ENCODE data around the gene SP1. TPM values are rescaled to one million over a fixed set of nuclear protein-coding genes. Genes with fewer than 3 reads are reported as not detected.
A peak's percentile ranks its signal among the peaks of the same experiment; 100 is the strongest.

The SP1 gene
- total and polyA plus RNA-seq, 2 of the 4 experiments (the other 2 are of a cell fraction), result 19.7 to 53.6 TPM

DNA sequence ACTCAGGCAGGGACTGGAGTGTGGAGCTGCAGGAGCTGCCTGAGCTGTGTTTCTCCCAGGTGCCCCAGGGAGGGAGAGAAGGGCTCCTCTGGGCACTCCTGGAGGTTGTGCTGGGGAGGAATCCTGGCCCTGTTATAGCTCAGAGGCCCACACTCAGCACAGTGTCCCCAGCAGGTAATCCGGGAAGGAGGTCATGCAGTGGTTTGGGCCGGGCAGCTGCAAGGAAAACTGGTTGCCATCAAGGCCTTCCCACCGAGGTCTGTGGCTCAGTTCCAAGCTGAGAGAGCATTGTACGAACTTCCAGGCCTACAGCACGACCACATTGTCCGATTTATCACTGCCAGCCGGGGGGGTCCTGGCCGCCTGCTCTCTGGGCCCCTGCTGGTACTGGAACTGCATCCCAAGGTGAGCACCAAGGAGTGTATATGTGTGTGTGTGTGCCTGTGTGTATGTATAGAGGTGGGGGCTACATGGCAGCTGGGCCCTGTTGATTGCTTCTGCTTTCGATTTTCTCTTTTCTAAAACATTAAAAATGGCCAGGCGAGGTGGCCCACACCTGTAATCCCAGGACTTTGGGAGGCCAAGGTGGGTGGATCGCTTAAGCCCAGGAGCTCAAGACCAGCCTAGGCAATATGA is 45.7 kb downstream of the SP1 start:
- 67% methylated on average over 4 of the region's 11 CpGs; no CpG with 5 or more reads in 1 of the 2 experiments for WGBS, 2 experiments (ENCODE audit: extremely low coverage in 2 of 2, insufficient read length in 1 of 2)
- intact Hi-C loops (cut with micrococcal nuclease), result no loop called here
- H3K36me3 ChIP-seq (ENCODE audit: control insufficient read depth, insufficient read depth, low read length), result no peaks in the 10 kb centered on the region
- peaks cover 16% of the 10 kb centered on the region; the same call in 1 of the 2 replicates for H3K9me1 ChIP-seq (ENCODE audit: insufficient read depth, low read length)
- H3K27me3 ChIP-seq (ENCODE audit: control insufficient read depth, insufficient read depth, low read length), result peaks cover 10% of the 10 kb centered on the region; the same call in 1 of the 2 replicates
- no TSS peak for BruUV-seq (replicated peaks)
- no peak overlapping the region for H3K18ac ChIP-seq (ENCODE audit: low read depth, low read length)
- no peak overlapping the region for H3K14ac ChIP-seq (replicated peaks; ENCODE audit: low read depth, low read length)
- POLR2A ChIA-PET (ENCODE audit: unreplicated experiment), result no interaction called here
- H2AFZ ChIP-seq (replicated peaks; ENCODE audit: low read length, poor library complexity), result peak overlapping the region; percentile 40
- no peak overlapping the region for H4K8ac ChIP-seq (ENCODE audit: low read depth in 2 of 2, low read length in 2 of 2)
- no peak overlapping the region for H4K5ac ChIP-seq (ENCODE audit: low read depth, low read length)
- no peak overlapping the region for H3K23ac ChIP-seq (ENCODE audit: low read depth, low read length)
- no peak for ATAC-seq (ENCODE audit: low read depth)
- H2BK15ac ChIP-seq (ENCODE audit: low read depth, low read length), result no peak overlapping the region
- no peak overlapping the region for H2BK5ac ChIP-seq (ENCODE audit: low read depth, low read length, poor library complexity, severe bottlenecking)
- H3K27ac ChIP-seq (ENCODE audit: insufficient read depth, low read length), result no peak overlapping the region
- no peak overlapping the region for H3K9ac ChIP-seq (ENCODE audit: low read depth, low read length)
- H2BK20ac ChIP-seq (ENCODE audit: low read depth, low read length), result no peak overlapping the region
- dilution Hi-C loops (cut with HindIII; ENCODE audit: low sequenced_read_pairs, unreplicated experiment), result no loop called here
- no peaks in the 10 kb centered on the region for H3K9me3 ChIP-seq (ENCODE audit: control insufficient read depth, insufficient read depth, low read length)
- H3K4me3 ChIP-seq (ENCODE audit: insufficient read depth, low read depth, low read length), result no peak overlapping the region
- in situ Hi-C loops (cut with MboI; ENCODE audit: low sequenced_read_pairs), result no loop called here
- no peak overlapping the region for H4K91ac ChIP-seq (ENCODE audit: insufficient read depth, low read depth, low read length)
- no peak overlapping the region; the same call in 1 of the 2 replicates for H3K4ac ChIP-seq (ENCODE audit: low read depth, low read length)
- CTCF ChIA-PET, result no interaction called here
- no peak overlapping the region for H2AK5ac ChIP-seq (ENCODE audit: low read depth, low read length)
- no peak for DNase-seq
- peak overlapping the region; percentile 47 for H2AK9ac ChIP-seq (replicated peaks; ENCODE audit: low read depth, low read length, poor library complexity)
- no peak for TF ChIP-seq POLR2A (IDR thresholded peaks at IDR 0.05; ENCODE audit: low read depth, low read length)
- TF ChIP-seq, protein P1, sequence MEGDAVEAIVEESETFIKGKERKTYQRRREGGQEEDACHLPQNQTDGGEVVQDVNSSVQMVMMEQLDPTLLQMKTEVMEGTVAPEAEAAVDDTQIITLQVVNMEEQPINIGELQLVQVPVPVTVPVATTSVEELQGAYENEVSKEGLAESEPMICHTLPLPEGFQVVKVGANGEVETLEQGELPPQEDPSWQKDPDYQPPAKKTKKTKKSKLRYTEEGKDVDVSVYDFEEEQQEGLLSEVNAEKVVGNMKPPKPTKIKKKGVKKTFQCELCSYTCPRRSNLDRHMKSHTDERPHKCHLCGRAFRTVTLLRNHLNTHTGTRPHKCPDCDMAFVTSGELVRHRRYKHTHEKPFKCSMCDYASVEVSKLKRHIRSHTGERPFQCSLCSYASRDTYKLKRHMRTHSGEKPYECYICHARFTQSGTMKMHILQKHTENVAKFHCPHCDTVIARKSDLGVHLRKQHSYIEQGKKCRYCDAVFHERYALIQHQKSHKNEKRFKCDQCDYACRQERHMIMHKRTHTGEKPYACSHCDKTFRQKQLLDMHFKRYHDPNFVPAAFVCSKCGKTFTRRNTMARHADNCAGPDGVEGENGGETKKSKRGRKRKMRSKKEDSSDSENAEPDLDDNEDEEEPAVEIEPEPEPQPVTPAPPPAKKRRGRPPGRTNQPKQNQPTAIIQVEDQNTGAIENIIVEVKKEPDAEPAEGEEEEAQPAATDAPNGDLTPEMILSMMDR (conservative IDR thresholded peaks at IDR 0.05; ENCODE audit: low read depth, low read length), result no peak
- TF ChIP-seq FOS (IDR thresholded peaks at IDR 0.05; ENCODE audit: low read depth, low read length), result no peak
- no peak for TF ChIP-seq MAZ (IDR thresholded peaks at IDR 0.05; ENCODE audit: borderline replicate concordance, low read depth, low read length)
- no peak for TF ChIP-seq CHD1 (IDR thresholded peaks at IDR 0.05; ENCODE audit: low read depth, low read length)
- no peak for TF ChIP-seq BHLHE40 (IDR thresholded peaks at IDR 0.05; ENCODE audit: low read depth, low read length)
- no peak for TF ChIP-seq NFE2L2 (IDR thresholded peaks at IDR 0.05; ENCODE audit: low read depth, low read length)
- TF ChIP-seq, protein P2, sequence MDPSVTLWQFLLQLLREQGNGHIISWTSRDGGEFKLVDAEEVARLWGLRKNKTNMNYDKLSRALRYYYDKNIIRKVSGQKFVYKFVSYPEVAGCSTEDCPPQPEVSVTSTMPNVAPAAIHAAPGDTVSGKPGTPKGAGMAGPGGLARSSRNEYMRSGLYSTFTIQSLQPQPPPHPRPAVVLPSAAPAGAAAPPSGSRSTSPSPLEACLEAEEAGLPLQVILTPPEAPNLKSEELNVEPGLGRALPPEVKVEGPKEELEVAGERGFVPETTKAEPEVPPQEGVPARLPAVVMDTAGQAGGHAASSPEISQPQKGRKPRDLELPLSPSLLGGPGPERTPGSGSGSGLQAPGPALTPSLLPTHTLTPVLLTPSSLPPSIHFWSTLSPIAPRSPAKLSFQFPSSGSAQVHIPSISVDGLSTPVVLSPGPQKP (IDR thresholded peaks at IDR 0.05; ENCODE audit: borderline replicate concordance, low read depth, low read length), result no peak
- no peak for TF ChIP-seq MXI1 (IDR thresholded peaks at IDR 0.05; ENCODE audit: borderline replicate concordance, low read depth, low read length)
- TF ChIP-seq RCOR1 (IDR thresholded peaks at IDR 0.05; ENCODE audit: insufficient replicate concordance, low read length), result no peak
- TF ChIP-seq MAFK (IDR thresholded peaks at IDR 0.05; ENCODE audit: low read depth, low read length), result no peak
- TF ChIP-seq RFX5 (IDR thresholded peaks at IDR 0.05; ENCODE audit: low read depth, low read length), result no peak
- TF ChIP-seq RAD21 (IDR thresholded peaks at IDR 0.05; ENCODE audit: low read length), result no peak
- TF ChIP-seq SMC3 (IDR thresholded peaks at IDR 0.05; ENCODE audit: low read depth, low read length), result no peak
- TF ChIP-seq CEBPB (IDR thresholded peaks at IDR 0.05; ENCODE audit: low read depth, low read length), result no peak
- TF ChIP-seq, protein P3, sequence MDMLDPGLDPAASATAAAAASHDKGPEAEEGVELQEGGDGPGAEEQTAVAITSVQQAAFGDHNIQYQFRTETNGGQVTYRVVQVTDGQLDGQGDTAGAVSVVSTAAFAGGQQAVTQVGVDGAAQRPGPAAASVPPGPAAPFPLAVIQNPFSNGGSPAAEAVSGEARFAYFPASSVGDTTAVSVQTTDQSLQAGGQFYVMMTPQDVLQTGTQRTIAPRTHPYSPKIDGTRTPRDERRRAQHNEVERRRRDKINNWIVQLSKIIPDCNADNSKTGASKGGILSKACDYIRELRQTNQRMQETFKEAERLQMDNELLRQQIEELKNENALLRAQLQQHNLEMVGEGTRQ (IDR thresholded peaks at IDR 0.05; ENCODE audit: low read depth, low read length), result no peak
- no peak overlapping the region for H2BK120ac ChIP-seq (ENCODE audit: low read depth, low read length)
- peaks cover 6% of the 10 kb centered on the region for H4K20me1 ChIP-seq (ENCODE audit: insufficient read depth, low read length)
- no peak overlapping the region for H3K56ac ChIP-seq (ENCODE audit: extremely low read depth, insufficient read depth, low read length)
- no peaks in the 10 kb centered on the region for H3K79me1 ChIP-seq (ENCODE audit: low read depth in 1 of 2, low read length in 2 of 2)
- H3K4me1 ChIP-seq (ENCODE audit: control insufficient read depth, insufficient read depth, low read length), result peaks cover 7% of the 10 kb centered on the region
- no peak overlapping the region for H3K4me2 ChIP-seq (ENCODE audit: low read depth, low read length)

Measured in IMR-90 (cell line).